ENCODE data around the gene GP1BA.
A peak's percentile ranks its signal among the peaks of the same experiment; 100 is the strongest.

GP1BA gene

GRCh38 chr17:4938688-4939545 lies 6.8 kb downstream of the GP1BA start:
- peak; percentile 48 to 53 for DNase-seq

DNA sequence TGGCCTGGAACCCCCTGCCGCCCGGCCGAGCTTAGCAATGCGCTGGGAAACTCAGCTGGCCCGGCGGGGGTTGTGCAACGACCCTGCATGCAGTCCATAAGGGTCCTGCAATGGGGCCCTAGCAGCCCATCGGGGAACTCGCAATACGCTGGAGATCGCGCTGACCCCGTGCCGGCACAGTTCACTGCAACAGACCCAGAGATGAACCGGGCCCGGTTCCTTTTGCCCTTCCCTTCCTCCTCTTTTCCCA lies 7.4 kb downstream of the GP1BA start:
- DNase-seq: no peak

DNA sequence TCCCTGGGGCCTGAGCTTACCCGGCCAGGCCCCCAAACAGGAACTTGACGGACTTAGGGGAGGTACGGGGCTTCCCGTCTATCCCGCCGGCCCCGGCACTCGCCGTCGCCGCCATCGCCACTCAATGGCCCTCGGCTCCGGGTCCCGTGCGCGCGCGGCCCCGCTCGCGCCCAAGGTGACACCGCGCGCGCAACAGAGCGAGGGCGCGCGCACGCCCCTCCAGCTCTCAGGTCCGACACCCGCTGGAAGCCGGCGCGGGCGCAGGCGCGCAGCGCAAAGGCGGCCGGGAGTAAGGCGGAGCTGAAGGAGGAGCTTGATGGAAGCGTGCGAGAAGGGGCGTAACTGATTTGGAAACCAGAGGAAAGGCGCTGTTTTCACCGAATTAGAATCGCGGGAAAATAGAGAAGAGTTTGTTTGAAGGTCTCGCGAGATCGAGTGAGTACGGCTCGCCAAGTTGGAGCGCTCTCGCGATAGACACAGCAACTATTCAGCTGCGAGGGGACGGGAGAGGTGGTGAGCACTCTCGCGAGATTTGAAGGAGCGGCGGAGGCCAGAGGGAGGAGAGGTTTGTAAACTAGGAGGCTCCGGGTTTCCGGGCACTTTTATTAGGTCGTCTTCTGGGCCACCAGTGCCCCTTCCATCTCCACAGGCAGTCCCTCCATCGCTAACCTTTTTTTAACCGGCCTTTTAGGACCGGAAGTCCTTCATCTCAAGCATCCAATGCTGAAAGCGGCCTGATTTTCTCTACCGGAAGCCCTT lies 7.9 kb downstream of the GP1BA start, which contains the start of the genes RNF167 and SLC25A11:
TSS of gene RNF167 (plus strand) at position 473 of the 759 bp plus-strand sequence. CDS start 642 bp downstream, outside the sequence.
TSS of gene SLC25A11 (minus strand) at position 251 of the 759 bp plus-strand sequence. CDS start at position 115, 136 bp downstream.
- peak; percentile 98 for DNase-seq

DNA sequence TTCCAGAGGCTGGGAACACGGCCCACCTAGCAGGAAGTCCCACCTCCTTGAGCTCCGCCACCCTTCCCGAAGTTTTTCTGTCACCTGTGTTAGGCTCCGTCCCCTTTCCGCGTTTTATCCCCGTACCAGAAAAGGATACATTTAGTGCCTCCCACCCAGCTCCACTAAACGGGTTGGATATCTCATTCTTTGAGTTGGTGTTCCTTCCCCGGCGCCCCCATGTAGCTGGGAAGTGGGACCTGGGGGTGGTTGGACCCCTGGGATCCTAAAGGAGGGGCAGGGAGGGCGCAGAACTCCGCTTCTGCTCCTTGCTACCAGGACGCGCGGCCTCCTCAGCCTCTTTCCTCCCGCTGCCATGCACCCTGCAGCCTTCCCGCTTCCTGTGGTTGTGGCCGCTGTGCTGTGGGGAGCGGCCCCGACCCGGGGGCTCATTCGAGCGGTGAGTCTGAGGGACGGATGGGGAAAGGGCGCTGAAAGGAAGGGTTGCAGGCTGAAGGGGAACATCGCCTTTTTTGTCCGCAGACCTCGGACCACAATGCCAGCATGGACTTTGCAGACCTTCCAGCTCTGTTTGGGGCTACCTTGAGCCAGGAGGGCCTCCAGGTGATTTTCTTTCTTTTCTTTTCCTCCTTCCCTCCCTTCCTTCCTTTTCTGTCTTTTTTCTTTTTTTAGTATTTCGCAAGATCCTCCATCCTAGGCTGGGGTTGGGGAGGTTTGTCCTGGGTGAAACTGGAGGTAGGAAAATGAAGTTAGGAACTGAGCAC lies 8.7 kb downstream of the GP1BA start:
- peak; percentile 70 for DNase-seq

DNA sequence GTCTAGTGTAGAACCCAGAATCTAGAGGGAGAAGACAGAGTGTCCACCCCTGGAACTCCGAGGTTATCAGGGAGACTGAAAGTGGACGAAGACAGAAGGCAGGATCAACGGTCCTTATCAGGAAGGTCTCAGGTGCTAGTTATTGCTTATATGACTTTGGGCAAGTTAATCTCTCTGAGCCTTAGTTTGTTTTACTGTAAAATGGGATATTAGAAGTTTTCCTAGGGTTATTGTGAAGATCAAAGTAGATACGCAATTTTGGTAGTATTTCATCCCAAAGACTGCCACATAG lies 9.2 kb downstream of the GP1BA start:
- DNase-seq: no peak

DNA sequence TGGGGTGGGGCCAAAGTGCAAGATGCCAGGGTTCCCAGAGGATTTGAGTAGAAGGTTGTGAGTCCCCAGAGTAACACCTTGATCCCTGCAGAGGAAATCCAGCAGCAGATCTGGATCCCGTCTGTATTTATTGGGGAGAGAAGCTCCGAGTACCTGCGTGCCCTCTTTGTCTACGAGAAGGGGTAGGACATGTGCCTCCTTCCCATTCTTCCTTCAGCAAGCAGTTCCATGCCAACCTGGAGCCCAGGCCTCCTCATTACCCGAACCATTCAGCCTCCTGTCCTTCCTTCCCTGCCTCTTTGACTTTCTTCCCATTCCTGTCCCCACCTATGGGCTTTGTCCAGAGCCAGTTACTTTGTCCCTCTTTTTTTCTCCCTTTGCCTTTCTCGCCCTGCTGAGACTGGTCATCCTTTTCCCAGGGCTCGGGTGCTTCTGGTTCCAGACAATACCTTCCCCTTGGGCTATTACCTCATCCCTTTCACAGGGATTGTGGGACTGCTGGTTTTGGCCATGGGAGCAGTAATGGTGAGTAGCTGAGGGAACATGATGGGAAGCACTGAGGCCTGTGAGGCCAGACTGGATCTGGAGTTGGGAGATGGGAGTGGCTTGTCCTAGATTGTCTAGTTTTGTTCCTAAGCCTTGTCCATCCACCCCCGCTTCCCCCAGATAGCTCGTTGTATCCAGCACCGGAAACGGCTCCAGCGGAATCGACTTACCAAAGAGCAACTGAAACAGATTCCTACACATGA lies 10.9 kb downstream of the GP1BA start:
- no peak for DNase-seq

DNA sequence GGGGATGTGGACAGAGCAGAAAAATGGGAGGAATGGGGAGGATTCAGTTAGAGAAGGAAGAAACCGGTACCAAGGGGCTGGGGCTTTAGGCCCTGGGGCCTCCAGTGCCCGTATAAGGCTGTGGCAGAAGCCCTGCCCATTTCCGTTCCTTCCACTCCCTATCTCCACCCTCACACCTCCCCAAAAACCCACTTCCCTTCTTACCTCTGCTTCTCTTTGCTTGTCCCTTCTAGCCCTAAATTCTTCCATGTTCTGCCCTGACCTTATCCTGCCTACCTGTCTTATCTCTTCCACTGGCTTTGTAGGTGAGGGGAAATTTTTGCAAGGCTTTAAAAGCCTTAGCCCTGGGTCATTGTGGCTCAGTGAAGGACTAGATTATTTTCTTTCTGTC lies 12.1 kb downstream of the GP1BA start:
- DNase-seq: peak; percentile 53 to 70

- peak; percentile 69 to 71 for DNase-seq
Measured at GRCh38 chr17:4944554-4945175, 12.6 kb downstream of the GP1BA start.

- peak; percentile 91 to 93 for DNase-seq
Measured at GRCh38 chr17:4945176-4945943, 13.3 kb downstream of the GP1BA start.

DNA sequence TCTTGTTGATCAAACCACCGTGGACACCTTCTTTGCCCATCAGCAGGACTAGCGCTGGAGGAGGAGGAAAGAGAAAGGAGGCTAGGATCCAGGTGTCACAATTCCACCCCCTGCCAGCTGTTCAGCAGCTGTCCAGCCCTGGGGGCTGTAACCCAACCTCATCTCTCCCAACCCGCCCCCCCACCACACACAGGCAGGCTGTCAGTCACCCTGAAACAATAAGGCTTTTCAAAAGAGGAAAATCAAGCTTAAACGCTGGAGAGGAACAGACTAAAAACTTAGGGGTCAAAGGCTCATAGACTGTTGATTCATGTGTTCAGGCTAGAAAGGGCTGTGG lies 13.8 kb downstream of the GP1BA start:
- no peak for DNase-seq

GRCh38 chr17:4946312-4946976 lies 14.4 kb downstream of the GP1BA start:
- no peak for DNase-seq

DNA sequence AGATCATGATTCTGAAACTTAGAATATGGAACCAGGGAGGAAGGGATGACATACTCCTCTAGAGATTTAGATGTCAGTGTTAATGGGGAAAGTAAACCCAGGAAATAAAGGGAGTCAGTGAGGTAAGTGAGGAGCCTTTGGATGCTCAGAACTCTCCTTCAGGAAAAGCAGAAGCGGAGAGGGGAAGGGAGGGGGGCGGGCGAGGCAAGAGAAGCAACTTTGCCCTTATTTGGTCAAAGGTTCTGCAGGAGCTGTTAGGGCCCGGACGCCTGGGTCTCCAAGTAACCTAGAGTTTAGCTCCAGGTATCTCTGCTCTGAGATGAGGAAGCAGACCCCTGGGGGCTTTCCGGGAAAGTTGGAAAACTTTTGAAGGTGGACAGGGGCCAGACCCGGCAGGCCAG lies 14.9 kb downstream of the GP1BA start:
- DNase-seq: no peak

DNA sequence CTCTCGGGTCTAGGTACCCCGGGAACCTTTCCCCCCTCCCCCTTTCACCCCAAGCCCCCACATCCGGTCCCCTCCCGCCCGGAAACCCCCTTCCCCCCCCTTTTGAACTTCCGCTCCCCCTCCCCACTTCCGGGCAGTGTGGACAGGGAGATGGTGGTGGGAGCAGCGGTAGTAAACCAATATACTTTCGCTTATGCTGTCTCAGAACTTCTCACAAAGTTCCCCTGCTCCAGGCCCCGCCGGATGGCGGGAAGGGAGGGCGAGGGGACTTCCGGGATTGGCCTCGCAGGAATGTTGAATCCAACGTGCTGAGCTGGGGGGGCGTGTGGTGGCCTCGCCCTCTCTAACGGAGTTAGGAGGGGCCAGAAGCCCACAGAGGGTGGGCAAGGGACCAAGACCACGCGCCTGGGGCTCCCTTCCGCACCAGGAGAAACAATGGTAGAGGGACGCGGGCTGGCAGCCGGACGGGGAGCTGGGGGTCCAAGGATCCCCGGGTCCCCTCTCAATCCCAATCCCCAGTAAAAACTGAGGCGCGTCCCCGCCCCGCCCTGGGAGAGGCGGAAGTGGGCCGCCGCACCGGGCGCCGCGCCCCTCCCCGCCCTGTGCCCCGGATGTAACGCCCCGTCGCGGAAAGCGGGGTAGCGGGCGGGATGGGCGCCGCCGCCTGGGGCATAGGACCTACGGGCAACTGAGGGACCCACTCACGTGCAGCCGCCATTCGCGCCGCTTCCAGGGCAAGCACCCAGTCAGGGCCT lies 15.5 kb downstream of the GP1BA start:
- peak; percentile 81 to 84 for DNase-seq

GRCh38 chr17:4948166-4948930 lies 16.3 kb downstream of the GP1BA start, which contains the start of gene PFN1:
PFN1 (minus strand) TSS chr17:4948530; CDS start chr17:4948394, 136 bp downstream.
- DNase-seq: peak; percentile 89 to 94

DNA sequence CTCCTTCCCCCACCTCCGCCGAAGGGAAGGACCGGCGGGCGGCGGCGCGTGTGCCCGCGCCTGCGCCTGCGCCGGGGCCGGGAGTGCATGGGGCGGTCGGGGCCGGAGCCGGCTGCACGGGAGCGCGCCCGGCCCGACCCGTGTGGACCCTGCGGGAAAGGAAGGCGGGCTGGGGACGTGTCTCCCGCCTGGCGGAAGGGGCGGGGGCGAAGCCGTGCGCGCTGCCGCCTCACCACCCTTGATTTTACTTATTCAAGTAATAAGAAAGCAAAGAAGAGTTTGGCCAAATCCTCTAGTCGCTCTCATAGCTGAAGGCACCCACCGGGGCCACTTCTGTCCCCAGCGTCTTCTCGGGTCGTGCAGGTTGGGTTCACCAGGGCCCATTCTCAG lies 16.8 kb downstream of the GP1BA start:
- peak in 1 of 2 experiments; percentile 86 for DNase-seq

DNA sequence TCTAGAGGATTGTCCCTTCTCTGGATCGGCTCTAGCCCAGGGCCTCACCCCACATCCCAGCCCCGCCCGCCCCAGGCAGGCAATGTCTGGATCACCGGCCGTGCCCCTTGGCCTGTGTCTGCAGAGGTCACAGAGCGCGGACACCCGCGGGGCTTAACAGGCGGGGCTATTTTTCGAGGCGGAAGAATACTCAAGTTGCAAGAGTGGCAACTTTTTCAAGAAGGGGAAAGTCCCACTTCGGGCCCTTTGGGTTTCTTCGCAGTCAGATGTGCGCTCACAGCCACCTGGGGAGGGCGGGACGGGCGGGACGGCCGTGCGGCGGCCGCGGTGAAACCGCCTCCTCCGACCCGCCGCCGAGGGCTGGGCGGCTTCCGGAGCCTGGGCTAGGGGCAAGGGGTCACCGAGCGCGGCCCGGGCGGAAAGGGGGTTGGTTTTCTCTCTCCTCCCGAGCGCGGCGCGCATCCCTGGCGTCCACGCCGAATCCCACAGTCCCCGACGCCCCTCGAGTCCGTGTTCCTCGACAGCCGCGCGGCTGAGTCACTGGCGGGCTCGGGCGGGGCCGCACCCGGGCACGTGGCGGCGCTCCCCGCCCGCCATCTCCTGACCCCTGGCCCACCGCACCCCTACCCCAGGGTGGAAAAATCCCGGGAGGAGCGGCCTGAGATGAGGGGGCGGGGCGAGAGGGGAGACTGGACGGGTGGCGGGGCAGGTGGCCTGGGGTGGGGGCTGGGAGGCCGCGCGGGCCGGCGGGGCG lies 17.4 kb downstream of the GP1BA start:
- DNase-seq: peak; percentile 87

GRCh38 chr17:4950075-4950745 lies 18.1 kb downstream of the GP1BA start:
- peak in 1 of 2 experiments; percentile 70 for DNase-seq

DNA sequence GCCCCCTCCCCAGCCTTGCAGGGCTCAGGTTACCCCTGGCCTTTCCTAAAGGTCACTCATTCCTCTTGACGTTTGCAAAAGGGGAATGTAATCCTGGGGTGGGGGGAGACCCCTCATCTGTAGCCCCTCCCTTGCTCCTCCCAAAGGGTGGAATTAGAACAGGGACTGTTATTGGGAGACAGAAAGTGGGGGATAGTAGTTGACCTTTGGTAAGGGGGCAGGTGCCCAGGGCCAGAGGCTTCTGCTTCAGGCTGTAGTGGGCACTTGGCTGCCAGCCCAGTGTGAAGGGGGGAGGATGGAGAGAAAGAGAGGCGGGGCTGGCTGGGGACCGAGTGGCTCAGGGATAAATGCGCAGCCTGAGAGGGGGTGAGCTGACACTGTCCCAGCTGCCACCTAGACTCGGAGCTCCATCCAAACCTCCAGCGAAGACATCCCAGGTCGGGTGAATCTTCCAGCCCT lies 18.7 kb downstream of the GP1BA start, which contains the start of gene ENO3:
TSS of gene ENO3 (plus strand) at position 374 of the 459 bp plus-strand sequence. CDS start 711 bp downstream, outside the sequence.
- no peak for DNase-seq

All from activated T-cell treated with anti-CD3 and anti-CD28 coated beads, Interleukin-2, amount 50 U/mL, for 48 hours (primary cell).